ENCODE data around the gene TANGO2. TPM values are rescaled to one million over a fixed set of nuclear protein-coding genes. Genes with fewer than 3 reads are reported as not detected.

The TANGO2 gene, protein sequence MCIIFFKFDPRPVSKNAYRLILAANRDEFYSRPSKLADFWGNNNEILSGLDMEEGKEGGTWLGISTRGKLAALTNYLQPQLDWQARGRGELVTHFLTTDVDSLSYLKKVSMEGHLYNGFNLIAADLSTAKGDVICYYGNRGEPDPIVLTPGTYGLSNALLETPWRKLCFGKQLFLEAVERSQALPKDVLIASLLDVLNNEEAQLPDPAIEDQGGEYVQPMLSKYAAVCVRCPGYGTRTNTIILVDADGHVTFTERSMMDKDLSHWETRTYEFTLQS
- total RNA-seq = 54.1 and 57.1 TPM in 2 replicates

DNA sequence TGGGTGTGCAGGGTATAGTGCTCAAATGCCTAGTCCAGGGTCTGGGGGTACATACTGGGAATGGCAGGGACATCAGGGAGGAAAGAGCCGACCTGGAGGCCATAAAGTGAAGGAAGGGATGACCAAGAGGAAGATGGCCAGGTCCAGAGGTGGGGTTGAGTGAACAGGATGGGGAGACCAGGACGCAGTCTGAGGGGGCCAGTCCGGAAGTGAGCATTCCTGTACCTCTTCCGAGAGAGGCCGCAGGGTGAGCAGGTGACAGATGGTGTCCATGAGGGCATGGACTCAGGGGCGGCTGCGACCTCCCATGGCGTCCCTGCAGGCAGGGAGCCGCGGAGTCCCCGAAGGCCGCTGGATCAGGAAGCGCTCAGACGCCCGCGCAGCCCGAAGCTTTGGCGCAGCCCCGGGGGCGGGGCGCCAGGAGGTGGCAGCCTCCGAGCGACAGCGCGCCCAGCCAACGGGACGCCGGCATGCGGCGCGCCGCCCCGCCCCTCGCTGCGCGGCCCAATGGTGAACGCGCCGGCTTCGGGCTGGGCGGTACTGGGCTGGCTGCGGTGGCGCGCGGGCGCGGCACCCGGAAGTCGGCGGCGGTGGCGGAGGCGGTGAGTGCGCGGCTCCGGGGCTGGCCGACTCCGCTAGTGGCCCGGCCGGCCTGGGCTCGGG is at the start of gene TANGO2:
Gene TANGO2, plus strand, starts transcription at position 578 of the 663 bp plus-strand sequence. CDS start 15,689 bp downstream, outside the sequence.

DNA sequence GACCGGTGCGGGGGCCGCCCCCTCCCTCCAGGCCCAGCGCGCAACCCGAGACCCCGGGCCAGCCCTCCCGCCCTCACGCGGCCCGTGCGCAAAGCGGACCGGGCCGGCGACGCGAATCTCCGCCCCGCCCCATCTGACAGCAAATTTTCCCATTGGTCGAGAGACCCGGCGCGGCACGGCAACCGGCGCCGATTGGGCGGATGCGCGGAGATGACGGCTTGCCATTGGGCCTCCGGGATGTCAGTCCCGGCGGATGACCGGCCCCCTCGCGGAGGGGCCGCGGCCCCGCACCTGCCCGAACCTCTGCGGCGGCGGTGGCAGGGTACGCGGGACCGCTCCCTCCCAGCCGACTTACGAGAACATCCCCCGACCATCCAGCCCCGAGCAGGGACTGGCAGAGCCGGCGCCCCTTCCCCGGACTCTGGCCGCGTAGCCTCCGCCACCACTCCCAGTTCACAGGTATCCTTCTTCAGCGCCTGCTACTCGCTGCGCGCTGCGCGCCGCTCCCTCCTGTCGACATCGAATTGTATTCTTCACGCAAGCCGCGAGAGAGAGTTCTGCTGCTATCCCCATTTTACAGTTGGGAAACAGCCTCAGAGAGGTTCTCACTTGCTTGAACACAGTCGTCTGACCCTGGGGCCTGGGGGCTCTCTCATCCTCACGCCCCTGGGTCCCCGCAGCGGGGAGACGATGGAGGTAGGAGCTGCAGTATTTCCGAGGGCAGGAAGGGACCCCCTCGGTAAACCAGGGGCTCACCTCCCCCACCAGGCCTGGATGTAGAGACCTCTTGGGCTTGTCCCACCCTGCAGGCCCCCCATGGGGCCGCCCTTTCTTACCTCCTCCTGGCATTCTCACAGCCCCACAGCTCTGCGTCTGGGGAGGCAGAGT is 3.9 kb upstream of the TANGO2 start, which contains the start of gene ARVCF:
Gene ARVCF, minus strand, starts transcription at position 90 of the 888 bp plus-strand sequence. CDS start 26,029 bp downstream, outside the sequence.

DNA sequence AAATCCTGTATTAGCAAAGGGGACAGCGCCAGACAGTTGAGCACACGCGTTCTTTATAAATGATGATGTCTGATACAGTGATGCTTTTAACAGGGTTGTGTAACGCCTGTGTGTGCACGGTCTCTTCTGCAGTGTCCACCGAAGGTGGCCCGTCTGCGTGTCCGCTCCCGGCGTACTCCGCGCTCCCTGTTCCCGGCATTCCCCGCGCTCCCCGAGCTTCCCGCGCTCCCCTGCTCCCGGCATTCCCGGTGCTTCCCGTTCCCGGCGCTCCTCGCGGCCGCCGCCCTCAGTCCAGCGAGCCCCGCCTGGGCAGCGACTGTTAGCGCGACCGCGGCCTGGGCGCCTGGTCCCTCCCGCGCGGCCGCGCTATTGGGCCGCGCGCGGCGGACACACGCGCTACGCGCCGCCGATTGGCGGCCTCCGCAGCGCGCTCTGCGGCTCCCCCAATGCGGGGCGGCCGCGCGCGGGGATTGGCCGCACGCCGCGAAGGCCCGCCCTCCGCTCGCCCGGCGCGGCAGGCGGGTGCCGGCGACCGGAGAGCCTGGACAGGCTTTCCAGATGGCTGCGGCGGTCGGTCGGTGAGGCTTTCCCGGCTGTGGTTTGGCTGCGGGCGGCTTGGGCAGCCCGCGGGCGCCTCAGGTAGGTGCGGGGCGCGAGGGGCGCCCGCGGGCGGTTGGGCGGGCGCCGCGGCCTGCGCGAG is 59.0 kb downstream of the TANGO2 start, which contains the start of gene DGCR8:
Gene DGCR8, plus strand, starts transcription at position 497 of the 700 bp plus-strand sequence. CDS start 5,723 bp downstream, outside the sequence.

DNA sequence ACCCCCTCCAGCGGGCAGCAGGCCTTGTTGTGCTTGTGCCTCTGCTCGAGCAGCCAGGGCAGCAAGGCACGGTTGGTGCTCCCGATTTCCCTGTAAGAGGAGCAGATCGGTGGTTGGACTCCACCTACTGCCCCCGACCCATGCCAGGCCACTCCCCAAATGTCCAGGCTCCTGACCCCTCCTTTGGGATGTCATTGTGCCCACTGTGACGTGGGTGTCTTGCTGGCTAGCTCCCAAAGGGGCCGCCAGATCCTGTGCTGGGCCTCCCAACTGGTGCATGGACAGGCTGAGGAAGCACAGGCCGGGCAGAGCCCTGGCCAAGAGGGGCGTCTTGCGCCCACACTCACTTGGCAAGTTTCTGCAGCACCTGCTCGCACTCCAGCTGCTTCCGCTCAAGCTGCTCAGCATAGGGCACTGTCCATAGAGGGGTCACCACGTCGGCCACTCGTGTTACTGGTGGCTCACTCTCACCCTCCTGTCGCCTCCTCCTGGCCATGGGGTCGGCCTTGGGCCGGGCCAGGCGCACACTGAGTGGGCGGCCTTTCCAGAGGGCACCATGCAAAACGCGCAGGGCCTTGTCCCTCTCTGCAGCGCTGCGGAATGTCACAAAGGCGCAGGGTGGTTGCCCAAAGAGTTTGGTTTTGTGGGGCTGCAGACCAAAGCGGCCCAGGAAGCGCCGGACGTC is 94.9 kb downstream of the TANGO2 start, which contains the start of gene RANBP1:
Gene RANBP1, plus strand, starts transcription at position 414 of the 685 bp plus-strand sequence. Its CDS starts 81 bp downstream, at position 495.

Small RNA genes within 50 kb of the gene (small RNA-seq; reads per million reads assigned to genes)
- gene MIR185 (ENCODE audit: low replicate concordance) (61.7 reads per million, percentile 98 among the genes with 10 or more reads in this experiment), gene MIR6816 (ENCODE audit: low replicate concordance) (0.29 reads per million), gene RF00017 (ENCODE audit: low replicate concordance) (not detected)

Other genes with a start within 250 kb of the TANGO2 start
- gene GNB1L, start 166.2 kb upstream of the TANGO2 start, total RNA-seq = 4.8 and 9.6 TPM in 2 replicates
- 7.0 and 19.5 TPM in 2 replicates for gene RTL10, start 166.2 kb upstream of the TANGO2 start, total RNA-seq
- gene COMT, start 79.3 kb upstream of the TANGO2 start, total RNA-seq = 219 and 292 TPM in 2 replicates
- gene TXNRD2, start 79.3 kb upstream of the TANGO2 start, total RNA-seq = 22.3 and 28.8 TPM in 2 replicates
- gene ARVCF, start 4.3 kb upstream of the TANGO2 start, total RNA-seq = 7.0 and 17.9 TPM in 2 replicates
- 37.4 and 42.8 TPM in 2 replicates for gene DGCR8, start 59.1 kb downstream of the TANGO2 start, total RNA-seq
- 122 and 247 TPM in 2 replicates for gene RANBP1, start 95.0 kb downstream of the TANGO2 start, total RNA-seq
- 43.1 and 57.7 TPM in 2 replicates for gene TRMT2A, start 96.1 kb downstream of the TANGO2 start, total RNA-seq
- gene ZDHHC8, start 110.7 kb downstream of the TANGO2 start, total RNA-seq = 16.0 and 22.3 TPM in 2 replicates
- 0.14 TPM in 1 of 2 replicates, not detected in the other for gene CCDC188, start 129.9 kb downstream of the TANGO2 start, total RNA-seq
- gene RTN4R, start 247.2 kb downstream of the TANGO2 start, total RNA-seq = 0.29 and 1.3 TPM in 2 replicates